OCI-LY3 (cell line): ENCODE results near the gene ERBB3.

Source experiments
- H2AFZ ChIP-seq: fragments of 200-600, 300-600 bp; shearing (Covaris generic); 2 replicates; pipeline ENCODE4 v1.6.0; 2014; ENCODE audit warnings: antibody characterized with exemption, low read depth, low read length
- H3K27ac ChIP-seq: fragments of 200-600, 300-600 bp; sonication (generic); 2 replicates; pipeline ENCODE4 v1.5.1; 2014; ENCODE audit warnings: mild to moderate bottlenecking, low read length, moderate library complexity, mixed read lengths
- H3K27me3 ChIP-seq: fragments of 200-600, 300-600 bp; sonication (generic); 2 replicates; pipeline ENCODE4 v1.6.1; 2014; ENCODE audit warnings: low read depth, low read length, mixed read lengths
- H3K36me3 ChIP-seq: fragments of 200-600, 300-600 bp; sonication (generic); replicated peaks from 2 replicates; pipeline ENCODE3; 2014; ENCODE audit warnings: low read depth, low read length, mixed read lengths
- H3K4me1 ChIP-seq: fragments of 300-600, 200-600 bp; sonication (generic); 2 replicates; pipeline ENCODE4 v1.6.1; 2014; ENCODE audit warnings: low read length, mixed read lengths
- H3K4me2 ChIP-seq: fragments of 200-600, 300-600 bp; sonication (generic); 2 replicates; pipeline ENCODE4 v1.6.1; 2014; ENCODE audit warnings: low read length, mixed read lengths
- H3K4me3 ChIP-seq: fragments of 300-600, 200-600 bp; sonication (generic); 2 replicates; pipeline ENCODE4 v1.5.1; 2014; ENCODE audit warnings: antibody characterized with exemption, mild to moderate bottlenecking, low read length, moderate library complexity
- H3K79me2 ChIP-seq: fragments of 300-600, 200-600 bp; shearing (Covaris generic); 2 replicates; pipeline ENCODE4 v1.6.1; 2014; ENCODE audit warnings: mild to moderate bottlenecking, low read length, mixed read lengths
- H3K9ac ChIP-seq: fragments of 300-600, 200-600 bp; shearing (Covaris generic); 2 replicates; pipeline ENCODE4 v1.6.0; 2014; ENCODE audit warnings: mild to moderate bottlenecking, low read length, moderate library complexity
- H3K9me3 ChIP-seq: fragments of 200-600, 300-600 bp; shearing (Covaris generic); 2 replicates; pipeline ENCODE4 v1.6.1; 2014; ENCODE audit warnings: low read length, mixed read lengths; ENCODE audit not compliant: insufficient read depth
- H4K20me1 ChIP-seq: fragments of 200-600, 300-600 bp; sonication (generic); 2 replicates; pipeline ENCODE4 v1.6.1; 2016; ENCODE audit warnings: low read length, mixed read lengths; ENCODE audit not compliant: insufficient read depth
- CTCF ChIP-seq: fragments of 200-600, 300-600 bp; sonication (generic); IDR thresholded peaks from 2 replicates; pipeline ENCODE4 v1.5.1; 2014; ENCODE audit warnings: antibody characterized with exemption, low read length, low read depth
- EZH2phosphoT487 ChIP-seq: fragments of 200-600 bp; shearing (Covaris generic); IDR thresholded peaks from 2 replicates; pipeline ENCODE4 v1.6.1; 2018; ENCODE audit warnings: antibody characterized with exemption, mixed run types, low read depth

Gene ERBB3

GRCh38 chr12:56122637-56123036 is 42.7 kb downstream of the ERBB3 start:
- TF ChIP-seq EZH2phosphoT487: no peak
- no peak for TF ChIP-seq CTCF
- Histone ChIP-seq H3K27me3 (no peaks in the 10 kb centered on the region), H3K4me2 (no peak overlapping the region), H3K9me3 (no peaks in the 10 kb centered on the region), H2AFZ (no peak overlapping the region), H3K36me3 (peaks cover 6% of the 10 kb centered on the region), H3K4me3 (no peak overlapping the region), H3K79me2 (peaks cover 9% of the 10 kb centered on the region), H3K27ac (no peak overlapping the region), H3K9ac (no peak overlapping the region), H4K20me1 (no peaks in the 10 kb centered on the region), H3K4me1 (peaks cover 37% of the 10 kb centered on the region)

GRCh38 chr12:56124133-56124532 is 44.2 kb downstream of the ERBB3 start:
- Histone ChIP-seq H3K27me3 (no peaks in the 10 kb centered on the region), H3K9me3 (no peaks in the 10 kb centered on the region), H2AFZ (no peak overlapping the region), H3K4me3 (no peak overlapping the region), H3K4me1 (peaks cover 33% of the 10 kb centered on the region), H3K9ac (no peak overlapping the region), H3K4me2 (no peak overlapping the region), H4K20me1 (no peaks in the 10 kb centered on the region), H3K27ac (no peak overlapping the region), H3K79me2 (peaks cover 12% of the 10 kb centered on the region), H3K36me3 (peaks cover 5% of the 10 kb centered on the region)
- TF ChIP-seq EZH2phosphoT487: no peak
- no peak for TF ChIP-seq CTCF

DNA sequence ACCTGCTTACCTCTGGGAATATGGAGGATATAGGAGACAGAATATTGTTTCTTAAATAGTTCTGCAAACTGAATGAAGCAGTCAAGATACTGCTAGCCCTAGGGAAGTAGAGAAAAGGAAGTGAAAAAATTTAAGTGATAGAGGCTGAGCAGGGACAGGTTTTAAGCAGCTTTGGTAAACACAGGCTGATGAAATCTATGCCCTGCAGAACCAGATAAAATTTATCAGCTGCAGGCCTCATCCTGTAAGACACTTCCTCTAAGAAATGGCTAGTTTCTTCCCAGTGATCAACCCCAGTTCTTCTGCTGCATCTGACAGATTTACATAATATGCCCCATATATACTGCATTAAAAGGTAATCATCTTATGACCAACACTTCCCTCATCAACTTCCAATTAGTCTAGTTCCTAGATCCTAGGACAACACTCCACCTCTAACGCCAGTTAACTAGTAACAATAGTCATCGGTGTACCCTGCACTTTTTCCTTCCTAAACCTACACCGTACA is 46.8 kb downstream of the ERBB3 start:
- no peak overlapping the region for H2AFZ ChIP-seq
- peaks cover 17% of the 10 kb centered on the region for H3K36me3 ChIP-seq
- H3K4me2 ChIP-seq: peak overlapping the region; percentile 96
- peak overlapping the region; percentile 97 for H3K27ac ChIP-seq
- peaks cover 29% of the 10 kb centered on the region for H3K4me1 ChIP-seq
- no peaks in the 10 kb centered on the region for H4K20me1 ChIP-seq
- TF ChIP-seq CTCF: no peak
- TF ChIP-seq EZH2phosphoT487: no peak
- no peaks in the 10 kb centered on the region for H3K9me3 ChIP-seq
- H3K9ac ChIP-seq: peak overlapping the region; percentile 74
- peak overlapping the region; percentile 77 for H3K4me3 ChIP-seq
- no peaks in the 10 kb centered on the region for H3K27me3 ChIP-seq
- peaks cover 11% of the 10 kb centered on the region for H3K79me2 ChIP-seq

- peaks cover 29% of the 10 kb centered on the region for H3K4me1 ChIP-seq
- peaks cover 11% of the 10 kb centered on the region for H3K79me2 ChIP-seq
- H4K20me1 ChIP-seq: no peaks in the 10 kb centered on the region
- TF ChIP-seq CTCF: no peak
- no peak for TF ChIP-seq EZH2phosphoT487
- no peaks in the 10 kb centered on the region for H3K27me3 ChIP-seq
- H3K9ac ChIP-seq: peak overlapping the region; percentile 74
- H3K4me3 ChIP-seq: peak overlapping the region; percentile 77
- peaks cover 23% of the 10 kb centered on the region for H3K36me3 ChIP-seq
- no peak overlapping the region; the same call in 1 of the 2 replicates for H2AFZ ChIP-seq
- no peaks in the 10 kb centered on the region for H3K9me3 ChIP-seq
- H3K4me2 ChIP-seq: peak overlapping the region; percentile 96
- peak overlapping the region; percentile 97 for H3K27ac ChIP-seq
Measured at GRCh38 chr12:56127485-56127887, 47.5 kb downstream of the ERBB3 start.
